Tibial nerve (tissue), 4 donors: ENCODE measurements around the gene ARHGEF33.

ENCODE experiments used
- EP300 ChIP-seq, 2 donors: sonication (generic); formaldehyde crosslinking; IDR thresholded peaks; one replicate each; pipeline ENCODE4 v1.6.1; 2017; ENCODE audit warnings: antibody characterized with exemption in 2 of 2, mild to moderate bottlenecking in 1 of 2
- POLR2A ChIP-seq, 2 donors: fragments of 450-650 bp; IDR thresholded peaks; one replicate each; pipeline ENCODE4 v1.6.1; 2017; ENCODE audit warnings: antibody characterized with exemption in 2 of 2, mild to moderate bottlenecking in 2 of 2, moderate library complexity in 2 of 2
- TF ChIP-seq, protein P1 (sequence below), 5 experiments: fragments of 200-600 bp in 3 of 5; fragments of 450-650 bp in 2 of 5; sonication (generic) in 3 of 5; IDR thresholded peaks; one replicate each; pipeline ENCODE4 v1.5.1; 2016 to 2019; ENCODE audit warnings: antibody characterized with exemption in 5 of 5, mild to moderate bottlenecking in 3 of 5, moderate library complexity in 2 of 5

GRCh38 chr2:38988716-38989115 is 99.0 kb downstream of the ARHGEF33 start:
- TF ChIP-seq, protein P1, sequence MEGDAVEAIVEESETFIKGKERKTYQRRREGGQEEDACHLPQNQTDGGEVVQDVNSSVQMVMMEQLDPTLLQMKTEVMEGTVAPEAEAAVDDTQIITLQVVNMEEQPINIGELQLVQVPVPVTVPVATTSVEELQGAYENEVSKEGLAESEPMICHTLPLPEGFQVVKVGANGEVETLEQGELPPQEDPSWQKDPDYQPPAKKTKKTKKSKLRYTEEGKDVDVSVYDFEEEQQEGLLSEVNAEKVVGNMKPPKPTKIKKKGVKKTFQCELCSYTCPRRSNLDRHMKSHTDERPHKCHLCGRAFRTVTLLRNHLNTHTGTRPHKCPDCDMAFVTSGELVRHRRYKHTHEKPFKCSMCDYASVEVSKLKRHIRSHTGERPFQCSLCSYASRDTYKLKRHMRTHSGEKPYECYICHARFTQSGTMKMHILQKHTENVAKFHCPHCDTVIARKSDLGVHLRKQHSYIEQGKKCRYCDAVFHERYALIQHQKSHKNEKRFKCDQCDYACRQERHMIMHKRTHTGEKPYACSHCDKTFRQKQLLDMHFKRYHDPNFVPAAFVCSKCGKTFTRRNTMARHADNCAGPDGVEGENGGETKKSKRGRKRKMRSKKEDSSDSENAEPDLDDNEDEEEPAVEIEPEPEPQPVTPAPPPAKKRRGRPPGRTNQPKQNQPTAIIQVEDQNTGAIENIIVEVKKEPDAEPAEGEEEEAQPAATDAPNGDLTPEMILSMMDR (IDR thresholded peaks at IDR 0.05) = no peak
- TF ChIP-seq POLR2A (IDR thresholded peaks at IDR 0.05) (no peak), EP300 (IDR thresholded peaks at IDR 0.05) (no peak)
